ENCODE results near the gene SMIM28.

The SMIM28 gene

DNA sequence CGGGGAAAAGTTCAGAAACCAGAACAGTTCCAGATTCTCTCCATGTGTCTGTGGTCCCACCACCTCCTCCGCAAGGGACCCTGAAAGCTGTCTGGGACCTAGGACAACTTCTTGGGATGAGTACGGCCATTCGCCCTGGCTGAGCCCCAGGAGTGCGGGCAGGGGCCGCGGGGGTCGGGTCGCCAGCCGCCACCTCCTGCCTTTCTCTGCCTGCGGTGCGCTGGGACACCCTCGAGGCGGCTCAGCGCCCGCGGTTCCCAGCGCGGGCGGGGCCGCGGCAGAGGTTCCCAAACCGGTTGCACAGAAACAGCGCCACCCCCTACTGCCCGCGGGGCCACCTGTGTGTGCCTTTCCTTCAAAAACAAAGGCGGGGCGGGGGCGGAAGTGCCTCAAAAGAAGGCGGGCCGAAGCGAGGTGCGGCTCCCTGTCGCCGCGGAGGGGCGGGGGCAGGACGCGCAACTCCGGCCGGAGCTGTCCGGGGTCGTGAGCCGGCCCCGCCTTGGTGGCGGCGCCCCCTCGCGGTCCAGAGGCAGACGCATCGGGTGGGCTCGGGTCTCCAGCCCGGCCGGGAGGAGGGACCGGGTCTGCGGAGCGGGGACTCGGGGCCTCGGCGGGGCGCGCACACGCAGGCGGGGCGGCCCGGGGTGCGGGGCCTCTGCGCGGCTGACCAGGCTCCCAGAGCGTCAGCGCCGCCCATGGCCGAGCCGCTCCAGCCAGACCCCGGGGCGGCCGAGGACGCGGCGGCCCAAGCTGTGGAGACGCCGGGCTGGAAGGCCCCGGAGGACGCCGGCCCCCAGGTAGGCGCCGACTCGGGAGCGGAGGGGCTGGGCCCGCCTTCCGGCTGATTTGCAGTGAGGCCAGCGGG is 26.3 kb downstream of the SMIM28 start, which contains the start of gene HEBP2:
Gene HEBP2 (plus strand): TSS at position 423 of the 865 bp plus-strand sequence. CDS start 273 bp downstream, at position 696.
- in situ Hi-C loops (cut with HindIII; ENCODE audit: low sequenced_read_pairs) = no loop called here

DNA sequence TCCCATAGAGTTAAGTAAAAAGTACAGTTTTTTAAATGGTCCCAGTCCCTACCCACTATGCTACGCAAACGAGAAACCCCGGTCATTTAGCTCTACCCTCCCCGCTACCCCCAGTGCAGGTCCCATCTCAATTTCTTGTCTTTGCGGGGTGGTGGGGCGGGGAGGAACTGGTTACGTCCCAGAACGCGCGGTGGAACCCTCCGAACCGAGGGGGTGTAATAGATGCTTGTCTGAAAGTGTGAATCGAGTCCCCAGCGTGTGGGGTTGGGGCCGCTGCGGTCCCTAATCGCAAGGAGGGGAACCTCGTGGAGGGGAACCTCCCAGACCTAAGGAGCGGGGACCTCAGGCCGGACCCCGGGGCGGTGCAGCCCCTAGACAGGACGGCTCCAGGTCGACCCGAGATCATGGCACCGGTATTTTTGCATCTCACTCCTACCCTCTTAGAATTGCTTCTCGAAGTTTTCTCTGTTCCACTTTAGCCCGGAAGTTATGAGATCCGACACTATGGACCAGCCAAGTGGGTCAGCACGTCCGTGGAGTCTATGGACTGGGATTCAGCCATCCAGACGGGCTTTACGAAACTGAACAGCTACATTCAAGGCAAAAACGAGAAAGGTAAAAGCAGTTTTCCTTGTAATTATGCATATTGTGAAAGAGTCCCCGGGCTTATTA is 27.1 kb downstream of the SMIM28 start:
- in situ Hi-C loops (cut with HindIII; ENCODE audit: low sequenced_read_pairs) = no loop called here

DNA sequence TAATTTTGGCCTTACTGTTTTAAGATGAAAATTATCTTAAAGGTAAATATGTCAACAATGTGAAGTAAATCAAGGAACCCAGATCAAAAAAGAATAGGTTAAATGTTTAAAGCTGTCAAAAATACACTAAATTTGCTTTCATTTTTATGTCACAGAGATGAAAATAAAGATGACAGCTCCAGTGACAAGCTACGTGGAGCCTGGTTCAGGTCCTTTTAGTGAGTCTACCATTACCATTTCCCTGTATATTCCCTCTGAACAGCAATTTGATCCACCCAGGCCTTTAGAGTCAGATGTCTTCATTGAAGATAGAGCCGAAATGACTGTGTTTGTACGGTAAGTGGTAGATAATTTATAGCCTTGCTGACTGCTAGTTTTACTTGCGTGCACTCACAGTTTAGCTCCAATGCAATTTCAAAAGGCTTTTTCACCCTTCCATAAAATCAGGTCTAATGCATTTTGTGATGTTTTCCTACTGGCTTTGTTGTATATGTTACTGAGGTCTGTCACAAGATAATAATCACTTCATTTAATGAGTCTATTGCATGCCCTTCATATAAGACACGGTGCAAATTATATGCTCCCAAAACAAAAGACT is 28.2 kb downstream of the SMIM28 start:
- in situ Hi-C loops (cut with HindIII; ENCODE audit: low sequenced_read_pairs) = no loop called here

DNA sequence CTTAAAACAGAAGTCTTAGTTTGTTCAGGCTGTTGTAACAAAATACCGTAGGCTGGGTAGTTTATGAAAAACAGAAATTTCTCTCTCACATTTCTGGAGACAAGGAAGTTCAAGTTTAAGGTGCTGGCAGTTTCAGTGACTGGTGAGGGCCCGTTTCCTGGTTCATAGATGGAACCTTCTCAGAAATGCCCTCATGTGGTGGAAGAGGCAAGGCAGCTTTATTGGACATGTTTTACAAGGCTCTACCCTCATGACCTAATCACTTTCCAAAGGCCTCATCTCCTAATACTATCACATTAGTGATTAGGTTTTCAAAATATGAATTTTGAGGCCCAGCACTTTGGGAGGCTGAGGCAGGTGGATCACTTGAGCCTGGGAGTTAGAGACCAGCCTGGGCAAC is 28.7 kb downstream of the SMIM28 start:
- in situ Hi-C loops (cut with HindIII; ENCODE audit: low sequenced_read_pairs) = no loop called here

DNA sequence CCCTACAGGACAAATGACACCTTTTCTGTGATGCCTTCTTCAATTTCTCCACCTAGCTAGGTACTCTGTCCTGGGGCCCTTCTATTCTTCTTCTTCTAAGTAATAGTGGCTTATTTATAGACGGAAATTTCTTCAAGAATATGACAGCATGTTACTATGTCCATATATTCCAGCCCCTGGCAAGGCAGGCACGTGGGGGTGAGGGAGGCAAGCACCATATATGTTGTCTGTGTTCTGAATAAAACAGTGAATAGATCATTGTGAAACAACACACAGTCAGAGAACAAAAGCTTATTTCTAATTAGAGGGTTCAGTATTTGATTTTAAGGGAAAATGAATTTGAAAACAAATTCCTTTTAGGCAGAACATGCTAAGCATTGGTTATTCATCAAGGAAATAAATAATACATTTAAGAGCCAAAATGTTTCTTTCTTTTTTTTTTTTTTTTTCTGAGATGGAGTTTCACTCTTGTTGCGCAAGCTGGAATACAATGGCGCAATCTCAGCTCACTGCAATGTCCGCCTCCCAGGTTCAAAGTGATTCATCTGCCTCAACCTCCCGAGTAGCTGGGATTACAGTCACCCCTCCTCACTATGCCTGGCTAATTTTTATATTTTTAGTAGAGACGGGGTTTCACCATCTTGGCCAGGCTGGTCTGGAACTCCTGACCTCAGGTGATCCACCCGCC is 32.5 kb downstream of the SMIM28 start:
- in situ Hi-C loops (cut with HindIII; ENCODE audit: low sequenced_read_pairs) = no loop called here

DNA sequence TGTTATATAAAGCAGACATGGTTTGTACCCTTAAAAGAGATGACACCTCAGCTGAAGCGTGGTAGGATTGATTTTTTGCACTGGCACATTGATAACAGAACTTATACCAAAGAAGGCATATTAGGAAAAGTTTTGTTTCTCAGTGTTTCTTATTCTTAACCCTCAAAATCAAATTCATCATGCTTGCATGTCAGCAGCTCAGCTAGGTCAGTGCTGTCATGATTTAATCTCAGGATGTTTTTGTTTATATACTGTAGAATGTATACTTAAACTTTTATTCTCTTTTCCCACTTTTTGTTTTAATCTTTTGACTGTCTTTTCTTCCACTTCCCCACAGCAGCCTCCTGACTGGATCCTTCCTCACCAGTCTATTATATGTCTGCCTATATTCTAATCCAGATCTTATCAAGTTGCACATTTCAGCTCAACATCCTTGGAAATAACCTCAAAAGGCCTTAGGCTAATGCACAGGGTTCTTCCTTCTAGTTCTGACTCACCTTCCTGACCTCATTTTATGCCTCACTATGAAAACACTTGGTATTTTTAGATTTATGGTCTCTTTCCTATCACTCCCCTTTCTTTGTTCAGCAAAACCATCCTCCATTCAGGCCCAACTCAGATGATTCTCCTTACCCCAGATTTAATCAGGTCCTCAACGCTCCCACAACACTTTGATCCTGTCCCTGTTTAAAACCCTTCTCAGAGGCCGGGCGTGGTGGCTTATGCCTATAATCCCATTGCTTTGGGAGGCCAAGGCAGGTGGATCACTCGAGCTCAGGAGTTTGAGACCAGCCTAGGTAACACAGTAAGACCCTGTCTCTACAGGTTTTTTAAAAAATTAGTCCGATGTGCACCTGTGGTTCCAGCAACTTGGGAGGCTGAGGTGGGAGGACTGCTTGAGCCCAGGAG is 33.5 kb downstream of the SMIM28 start:
- in situ Hi-C loops (cut with HindIII; ENCODE audit: low sequenced_read_pairs) = no loop called here

DNA sequence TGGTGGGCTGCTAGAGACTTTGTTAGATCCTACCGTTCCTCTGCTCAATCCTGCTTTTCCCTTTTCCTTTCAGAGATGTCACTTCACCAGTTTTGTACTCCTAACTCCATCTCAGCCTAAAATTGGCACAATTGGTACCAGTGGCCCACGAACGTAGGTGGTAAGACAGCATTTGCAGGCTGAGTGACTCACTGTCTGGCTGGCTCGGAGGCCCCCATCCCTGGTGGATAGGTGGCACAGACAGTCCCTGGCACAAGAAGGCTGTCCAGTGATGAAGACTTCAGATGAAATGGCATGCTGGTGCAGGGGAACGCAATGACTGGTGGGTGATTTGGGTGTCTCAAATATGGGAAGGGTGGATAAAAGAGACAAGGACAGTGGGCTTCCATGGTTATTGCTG is 37.4 kb downstream of the SMIM28 start:
- in situ Hi-C loops (cut with HindIII; ENCODE audit: low sequenced_read_pairs) = no loop called here

DNA sequence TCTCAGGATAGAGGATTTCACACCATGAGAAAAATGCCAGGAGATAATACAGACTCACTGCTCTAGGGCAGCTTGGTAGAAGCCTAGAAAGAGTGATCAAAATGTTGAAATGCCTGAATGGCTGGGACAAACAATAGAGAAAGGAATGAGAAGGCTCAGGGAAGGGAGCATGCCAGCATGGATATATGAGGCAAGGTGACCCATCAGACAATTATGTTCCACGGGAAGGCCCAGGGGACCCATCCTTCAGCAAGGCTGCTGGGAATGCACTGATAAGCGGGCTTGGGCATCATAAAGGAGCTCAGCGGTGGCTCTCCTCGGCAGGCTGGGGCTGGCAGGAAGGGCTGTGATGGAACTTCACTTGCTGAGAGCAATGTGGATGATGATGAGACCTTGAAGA is 38.5 kb downstream of the SMIM28 start:
- in situ Hi-C loops (cut with HindIII; ENCODE audit: low sequenced_read_pairs) = no loop called here

DNA sequence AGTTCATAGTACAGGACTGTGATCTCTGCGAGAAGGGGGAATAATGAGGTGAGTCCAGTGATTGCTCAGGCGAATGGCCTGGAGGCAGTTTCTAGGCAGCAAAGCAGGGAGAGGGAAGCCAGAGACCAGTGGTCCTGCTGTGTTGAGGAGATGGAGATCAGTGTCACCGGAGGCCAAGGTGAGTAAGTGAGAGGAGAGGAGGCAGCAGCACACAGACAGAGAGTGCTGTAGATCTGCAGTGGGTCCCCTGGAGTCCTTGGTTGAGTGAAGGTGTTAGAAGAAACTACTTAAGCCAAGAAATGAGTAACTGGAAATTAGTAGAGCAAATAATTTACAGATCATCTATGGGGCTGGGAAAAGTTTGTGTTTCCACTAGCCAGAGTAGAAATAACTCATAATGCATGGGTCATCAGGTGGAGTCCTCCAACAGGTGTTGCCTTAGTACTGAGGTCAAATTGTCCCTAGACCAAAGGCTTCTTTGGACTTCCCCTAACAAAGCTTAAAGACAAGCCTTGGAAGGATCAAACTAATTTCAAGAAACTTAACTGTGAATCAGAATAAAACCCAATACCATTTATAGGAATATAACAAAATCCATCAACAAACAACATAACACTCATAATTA is 39.9 kb downstream of the SMIM28 start:
- in situ Hi-C loops (cut with HindIII; ENCODE audit: low sequenced_read_pairs) = no loop called here

DNA sequence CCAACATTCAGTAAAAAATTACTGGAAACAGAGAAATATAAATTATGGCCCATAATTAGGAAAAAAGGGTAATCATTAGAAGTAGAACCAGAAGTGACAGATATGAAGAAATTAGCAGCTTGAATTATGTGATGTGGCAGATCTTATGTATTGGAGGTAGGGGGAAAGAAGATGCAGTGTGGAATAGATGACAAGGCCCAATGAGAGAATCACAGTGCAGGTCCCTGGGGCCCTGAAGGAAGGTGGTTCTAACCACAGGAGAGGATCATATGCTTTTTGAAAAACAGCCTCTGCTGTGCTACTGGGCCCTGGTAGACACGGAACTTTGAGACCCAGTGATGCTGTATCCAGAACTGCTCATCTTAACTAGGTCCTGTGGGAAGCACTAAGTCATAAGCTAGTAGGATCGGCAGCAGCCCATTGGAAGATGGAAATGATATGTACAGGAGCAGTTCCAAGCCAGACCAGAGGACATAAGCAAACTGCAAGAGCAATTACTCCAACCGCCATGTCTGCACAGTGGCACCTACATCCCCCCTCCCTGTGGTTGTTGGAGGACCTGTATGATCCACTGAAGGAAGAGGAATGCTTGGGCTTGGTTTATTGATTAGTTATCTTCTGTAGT is 40.5 kb downstream of the SMIM28 start:
- in situ Hi-C loops (cut with HindIII; ENCODE audit: low sequenced_read_pairs) = no loop called here

DNA sequence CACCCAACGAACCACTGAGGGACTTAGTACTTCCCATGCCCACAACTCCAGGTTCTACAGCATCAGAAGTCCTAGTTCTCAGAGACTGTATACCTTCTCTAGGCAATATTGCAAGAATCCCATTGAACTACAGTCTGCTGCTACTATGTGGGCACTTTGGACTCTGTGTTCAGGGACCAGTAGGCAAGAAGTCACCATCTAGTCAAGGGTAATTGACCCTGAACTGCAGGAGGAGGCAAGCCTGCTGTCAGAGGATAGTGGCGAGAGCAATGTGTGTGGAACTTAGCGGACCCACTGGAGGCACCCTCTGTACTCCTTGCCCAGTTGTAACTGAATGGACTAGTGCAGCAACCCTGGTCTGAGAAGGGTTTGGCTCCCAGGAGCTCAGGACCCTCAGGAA is 42.1 kb downstream of the SMIM28 start:
- in situ Hi-C loops (cut with HindIII; ENCODE audit: low sequenced_read_pairs) = no loop called here

DNA sequence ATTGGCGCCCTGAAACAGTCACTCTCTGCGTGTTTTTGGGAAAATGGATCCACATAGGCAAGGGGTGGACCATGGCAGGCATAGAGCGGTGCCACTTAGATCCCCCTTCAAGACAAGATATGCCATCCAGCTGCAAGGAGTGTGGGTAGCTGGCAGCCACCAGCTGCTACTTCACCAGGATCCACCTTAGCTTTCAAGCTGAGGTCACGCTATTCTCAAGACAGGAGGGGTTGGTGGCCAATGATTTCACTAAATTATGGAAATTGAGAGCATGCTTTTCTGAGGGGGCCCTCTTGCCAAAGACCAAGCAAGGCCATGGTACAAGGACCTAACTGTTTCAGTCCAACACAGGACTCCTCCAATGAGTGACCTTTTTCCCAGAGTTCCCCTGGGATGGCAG is 42.7 kb downstream of the SMIM28 start:
- in situ Hi-C loops (cut with HindIII; ENCODE audit: low sequenced_read_pairs) = no loop called here

DNA sequence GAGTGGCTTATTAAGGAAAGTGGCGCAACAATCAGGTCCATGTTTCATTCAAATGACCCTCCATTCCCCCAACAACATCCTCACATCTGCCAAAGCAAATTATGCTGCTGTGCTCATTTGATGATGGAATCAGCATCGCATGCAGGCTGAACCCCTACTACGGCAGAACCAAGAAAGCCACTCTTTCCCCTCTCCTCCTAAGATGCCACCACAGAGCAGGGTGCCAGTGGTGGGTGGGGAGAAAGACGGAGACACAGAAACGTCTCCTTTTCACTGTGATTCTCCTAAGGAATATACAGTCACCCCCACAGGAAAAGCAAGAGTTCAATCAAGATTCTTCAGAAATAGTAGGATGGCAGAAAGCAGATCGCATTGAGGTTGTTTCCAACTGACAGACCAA is 43.4 kb downstream of the SMIM28 start:
- in situ Hi-C loops (cut with HindIII; ENCODE audit: low sequenced_read_pairs) = no loop called here

DNA sequence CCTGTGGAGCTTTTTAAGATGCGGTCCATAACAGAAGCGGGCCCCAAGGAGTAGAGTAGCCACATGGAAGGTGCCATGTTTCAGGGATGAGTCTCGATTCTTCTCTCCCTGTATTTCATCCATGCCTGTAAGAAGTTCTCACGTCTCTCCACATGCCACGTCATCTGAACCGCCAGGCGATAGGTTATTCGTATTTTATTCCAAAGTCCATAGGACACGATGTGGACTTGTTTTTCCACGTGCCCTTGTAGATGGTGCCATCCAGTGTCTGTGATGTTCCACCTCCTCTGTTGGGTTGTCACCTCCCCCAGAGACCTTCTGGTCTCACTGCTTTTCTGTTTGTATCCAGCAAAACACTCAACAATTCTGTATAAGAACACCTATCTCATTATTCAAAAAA is 43.9 kb downstream of the SMIM28 start:
- in situ Hi-C loops (cut with HindIII; ENCODE audit: low sequenced_read_pairs) = no loop called here

DNA sequence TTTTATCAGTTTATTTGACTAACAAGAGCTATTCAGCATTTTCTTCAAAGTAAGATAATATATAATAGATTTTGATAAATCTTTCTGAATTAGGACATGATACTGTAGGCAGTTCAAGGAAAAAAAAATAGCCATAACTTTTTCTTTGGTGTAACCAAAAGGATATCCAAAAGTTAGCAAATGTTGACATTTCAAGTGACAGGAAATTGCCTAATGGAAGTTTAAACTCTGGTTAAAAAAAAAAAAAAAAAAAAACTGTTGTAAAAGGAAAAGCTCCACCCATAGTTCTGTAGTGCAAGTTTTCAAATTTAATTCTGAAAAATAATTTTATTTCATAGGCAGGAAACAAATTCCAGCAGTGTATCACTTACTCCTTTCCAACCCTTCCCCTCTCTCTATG is 45.2 kb downstream of the SMIM28 start:
- in situ Hi-C loops (cut with HindIII; ENCODE audit: low sequenced_read_pairs) = no loop called here

DNA sequence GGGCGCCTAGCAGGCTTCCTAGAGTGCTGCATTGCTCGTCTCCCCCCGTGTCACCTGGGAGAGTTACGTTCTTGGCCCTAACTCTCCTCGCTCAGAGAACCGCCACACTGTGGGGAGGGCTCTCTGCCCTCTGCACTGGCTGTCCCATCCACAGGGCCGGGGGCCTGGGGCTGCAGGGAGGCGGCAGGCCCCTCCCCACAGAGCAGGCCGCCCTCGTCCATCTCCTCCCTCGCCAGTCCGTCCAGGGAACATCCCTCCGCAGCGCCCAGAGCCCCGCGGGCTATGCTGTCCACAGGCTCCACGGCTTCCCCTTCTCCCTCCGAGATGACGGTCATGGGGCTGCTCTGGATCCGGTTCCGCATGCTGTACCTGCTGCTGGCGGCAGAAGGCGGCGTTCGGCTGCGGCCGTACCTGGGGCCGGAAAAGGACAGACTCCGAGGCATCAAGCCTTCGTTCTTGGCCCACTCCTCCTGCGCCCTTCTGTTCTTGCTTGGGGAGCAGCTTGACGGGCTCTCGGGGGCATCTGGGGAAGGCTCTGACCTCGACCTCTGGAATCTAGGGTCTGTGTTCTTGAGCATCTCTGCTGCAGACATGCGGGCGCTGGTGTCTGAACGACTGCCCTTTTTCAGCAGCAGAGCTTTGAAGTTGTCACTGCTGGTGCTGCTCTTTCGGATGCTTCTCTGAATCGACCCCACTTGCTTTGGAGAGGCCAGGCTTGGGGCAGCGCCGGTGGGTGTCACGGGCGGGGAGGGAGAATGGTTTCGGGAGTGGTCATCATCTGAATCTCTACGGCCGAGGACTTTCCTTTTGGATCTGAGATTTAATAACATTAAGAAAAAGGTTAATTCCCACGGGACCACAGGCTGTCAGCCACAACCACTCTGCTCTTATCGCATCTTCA is 46.5 kb downstream of the SMIM28 start:
- in situ Hi-C loops (cut with HindIII; ENCODE audit: low sequenced_read_pairs) = no loop called here

DNA sequence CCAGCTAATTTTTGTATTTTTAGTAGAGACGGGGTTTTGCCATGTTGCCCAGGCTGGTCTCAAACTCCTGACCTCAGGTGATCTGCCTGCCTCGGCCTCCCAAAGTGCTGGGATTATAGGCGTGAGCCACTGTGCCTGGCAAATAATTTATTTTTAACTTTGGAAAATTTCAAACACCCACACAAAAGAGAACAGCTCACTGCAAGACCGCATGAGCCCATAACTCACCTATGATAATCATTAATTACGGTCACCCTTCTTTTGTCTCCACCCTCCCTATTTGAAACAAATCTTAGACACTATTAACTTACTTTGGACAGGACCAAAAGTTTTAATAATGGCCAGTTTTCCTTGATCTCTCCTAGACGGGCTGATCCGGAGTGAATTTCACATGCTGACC is 47.6 kb downstream of the SMIM28 start:
- in situ Hi-C loops (cut with HindIII; ENCODE audit: low sequenced_read_pairs) = loop anchor here (5.0 kb wide), 2 partner anchors 62 to 92 kb away; no protein-coding TSS in a partner anchor

DNA sequence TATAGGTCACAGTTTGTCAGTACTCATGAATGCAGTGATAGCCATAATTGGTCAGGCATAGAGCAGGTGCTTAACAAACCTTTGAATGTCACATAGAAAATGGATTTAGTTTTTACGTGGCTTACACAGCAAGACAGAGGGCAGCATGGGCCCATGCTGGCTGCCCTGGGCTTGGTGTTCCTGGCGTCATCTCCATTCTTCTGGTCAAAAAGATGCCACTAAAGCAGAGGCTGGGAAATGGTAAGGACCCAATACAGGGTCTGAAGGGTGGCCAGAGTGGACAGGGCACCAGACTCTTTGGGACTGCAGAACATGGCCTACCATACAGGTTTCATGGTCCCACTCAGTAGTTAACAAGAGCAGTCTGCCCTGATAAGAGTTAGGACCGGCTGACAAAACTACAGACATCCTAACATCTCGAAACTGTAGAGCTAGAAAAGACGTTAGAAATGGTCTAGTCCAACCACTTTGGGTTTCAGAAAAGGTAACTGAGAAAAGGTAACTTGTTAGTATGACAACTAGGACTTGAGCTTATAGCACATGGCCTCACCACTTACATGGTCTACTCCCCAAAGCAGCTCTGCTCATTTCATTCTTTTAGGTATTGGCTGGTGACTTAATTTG is 48.9 kb downstream of the SMIM28 start:
- in situ Hi-C loops (cut with HindIII; ENCODE audit: low sequenced_read_pairs) = loop anchor here (5.0 kb wide), 2 partner anchors 61 to 91 kb away; no protein-coding TSS in a partner anchor

Data from endothelial cell of hepatic sinusoid (primary cell).